GM12874 (cell line): ENCODE results near the gene PSMG2.

ENCODE experiments used
- CTCF ChIP-seq: IDR thresholded peaks from 2 replicates; pipeline ENCODE4 v1.5.1; 2011; ENCODE audit warnings: low read depth, mild to moderate bottlenecking, control low read depth, low read length, moderate library complexity; ENCODE audit not compliant: insufficient read depth

The PSMG2 gene

GRCh38 chr18:12754511-12754910, 51.7 kb downstream of the PSMG2 start:
- no peak for TF ChIP-seq CTCF

GRCh38 chr18:12765126-12765525, 62.3 kb downstream of the PSMG2 start:
- TF ChIP-seq CTCF: no peak

- no peak for TF ChIP-seq CTCF
Measured at GRCh38 chr18:12765586-12765985, 62.7 kb downstream of the PSMG2 start.

- no peak for TF ChIP-seq CTCF
Measured at GRCh38 chr18:12766986-12767433, 64.2 kb downstream of the PSMG2 start.

GRCh38 chr18:12767580-12768155, 64.8 kb downstream of the PSMG2 start:
- no peak for TF ChIP-seq CTCF

GRCh38 chr18:12768625-12769024, 65.8 kb downstream of the PSMG2 start:
- TF ChIP-seq CTCF: no peak

- TF ChIP-seq CTCF: no peak
Measured at GRCh38 chr18:12769136-12769535, 66.3 kb downstream of the PSMG2 start.
